K562 (cell line): Measurements from ENCODE around the gene MAP2K7. TPM values are rescaled to one million over a fixed set of nuclear protein-coding genes. Genes with fewer than 3 reads are reported as not detected.

ENCODE experiments used
- ATAC-seq: fragments of 200-7000 bp; cut with Tn5 transposase; 3 replicates; pipeline ENCODE4 v1.9.1; 2020; ENCODE audit warnings: moderate library complexity
- BruUV-seq: library from RNA; stranded (reverse); fragments of 400-500 nt; replicated peaks from 2 replicates; lab custom pipeline; 2021; lab: Mats Ljungman, UMichigan
- CTCF ChIA-PET: fragments of 300-600 bp; formaldehyde crosslinking; extraction: SDS; loops from one replicate; lab custom pipeline; 2021; ENCODE audit warnings: low intra/inter-chr PET ratio; lab: Yijun Ruan, JAX
- POLR2A ChIA-PET: fragments of 300-600, 350-650 bp; sonication (Branson Sonifier 250); formaldehyde crosslinking; extraction: SDS; loops from one replicate; lab custom pipeline; 2021; ENCODE audit warnings: antibody characterized with exemption, inconsistent platforms; lab: Yijun Ruan, JAX
- DNase-seq, 4 experiments: peaks; one replicate each; pipeline versions ENCODE4 v3.0.0 to v3.0.0-alpha.2; 2011 to 2018; ENCODE audit warnings: low spot score in 3 of 4, mixed read lengths in 3 of 4; ENCODE audit errors: extremely low read depth in 1 of 4
- FAIRE-seq: peaks from 2 replicates; lab custom pipeline; 2011; peaks lifted over from hg19 to GRCh38; lab: Jason Lieb, UNC
- H2AFZ ChIP-seq: 2 replicates; pipeline ENCODE4 v1.6.0; 2011; ENCODE audit warnings: low read depth, low read length, control low read depth, inconsistent platforms
- H3K27ac ChIP-seq: fragments of 200-600 bp; 3 replicates; pipeline ENCODE4 v1.8.0; 2011; ENCODE audit warnings: low read depth, mild to moderate bottlenecking, control low read depth, inconsistent platforms, low read length, moderate library complexity, mixed read lengths; ENCODE audit errors: extremely low read depth
- H3K27me3 ChIP-seq, 2 experiments: fragments of 300-600 bp in 1 of 2; 2 replicates in 1 of 2; 3 replicates in 1 of 2; pipeline versions ENCODE4 v1.6.0 to v1.8.0; 2011; ENCODE audit warnings: inconsistent platforms in 2 of 2, low read length in 2 of 2, mild to moderate bottlenecking in 1 of 2, mixed read lengths in 1 of 2, moderate library complexity in 1 of 2; ENCODE audit not compliant: control insufficient read depth in 2 of 2, insufficient read depth in 2 of 2
- H3K36me3 ChIP-seq: fragments of 300-600 bp; 3 replicates; pipeline ENCODE4 v1.8.0; 2011; ENCODE audit warnings: mild to moderate bottlenecking, low read length, inconsistent platforms; ENCODE audit not compliant: control insufficient read depth, insufficient read depth
- H3K4me1 ChIP-seq, 2 experiments: fragments of 200-600 bp in 1 of 2; replicated peaks in 1 of 2; 2 replicates in 1 of 2; 3 replicates in 1 of 2; pipeline versions ENCODE4 v1.5.1 to v1.8.0; 2011; ENCODE audit warnings: inconsistent platforms in 2 of 2, low read length in 2 of 2, mild to moderate bottlenecking in 1 of 2, mixed read lengths in 1 of 2, moderate library complexity in 1 of 2; ENCODE audit not compliant: control insufficient read depth in 2 of 2, insufficient read depth in 2 of 2
- H3K4me2 ChIP-seq: 2 replicates; pipeline ENCODE4 v1.6.1; 2011; ENCODE audit warnings: low read length, control low read depth, inconsistent platforms, mixed read lengths; ENCODE audit not compliant: insufficient read depth
- H3K4me3 ChIP-seq: fragments of 200-600 bp; sonication (generic), shearing (Covaris generic); 2 replicates; pipeline ENCODE4 v1.5.1; 2016; ENCODE audit warnings: control low read depth, inconsistent platforms
- H3K79me2 ChIP-seq: fragments of 200-600 bp; 3 replicates; pipeline ENCODE4 v1.8.0; 2011; ENCODE audit warnings: low read length, inconsistent platforms; ENCODE audit not compliant: control insufficient read depth, insufficient read depth
- H3K9ac ChIP-seq, 2 experiments: 2 replicates each; pipeline versions ENCODE4 v1.6.0 to v1.6.1; 2011; ENCODE audit warnings: low read depth in 2 of 2, low read length in 2 of 2, control low read depth in 1 of 2, inconsistent platforms in 1 of 2, mild to moderate bottlenecking in 1 of 2, mixed read lengths in 1 of 2; ENCODE audit not compliant: insufficient read depth in 1 of 2
- H3K9me1 ChIP-seq: one replicate; pipeline ENCODE4 v1.6.0; 2011; ENCODE audit warnings: inconsistent platforms, mild to moderate bottlenecking, low read length, moderate library complexity; ENCODE audit not compliant: control insufficient read depth, insufficient read depth
- H3K9me3 ChIP-seq: replicated peaks from 2 replicates; pipeline ENCODE4 v1.5.1; 2011; ENCODE audit warnings: low read depth, low read length, inconsistent platforms; ENCODE audit not compliant: control insufficient read depth, insufficient read depth
- H4K20me1 ChIP-seq: replicated peaks from 2 replicates; pipeline ENCODE4 v1.6.1; 2011; ENCODE audit warnings: low read length, inconsistent platforms, mixed read lengths; ENCODE audit not compliant: control insufficient read depth, insufficient read depth
- CC2D1A ChIP-seq: fragments of 450-650 bp; IDR thresholded peaks from 2 replicates; pipeline ENCODE4 v1.6.1; 2017; ENCODE audit warnings: mild to moderate bottlenecking
- ZNF224 ChIP-seq: sonication (generic); formaldehyde crosslinking; IDR thresholded peaks from 2 replicates; pipeline ENCODE4 v1.8.0; 2022; ENCODE audit warnings: mild to moderate bottlenecking, missing genetic modification reagents
- WGBS: fragments of 100-300 bp; shearing (Covaris generic); methylation state at CpG from one replicate; pipeline ENCODE4 v1.1.6; 2016; ENCODE audit warnings: low coverage, mixed read lengths; ENCODE audit not compliant: insufficient coverage; ENCODE audit errors: missing lambda C conversion rate; 5-methylcytosine and 5-hydroxymethylcytosine counted together
- in situ Hi-C: fragments of 300-500 bp; cut with MboI; formaldehyde crosslinking; loops from 4 replicates; pipeline ENCODE4 v1.15.0; 2018; ENCODE audit warnings: inconsistent platforms, mixed read lengths
- intact Hi-C: fragments of 100-400 bp; cut with micrococcal nuclease; formaldehyde crosslinking; loops from 2 replicates; pipeline ENCODE4 v1.14.2; 2022
- polyA plus RNA-seq, 8 experiments: library from polyadenylated mRNA; depleted of rRNA in 4 of 8; stranded (reverse) in 5 of 8; unstranded in 3 of 8; fragments of >200 nt; fragmentation: Nextera tagmentation in 2 of 8; fragmentation: Illumina TruSeq in 1 of 8; extraction: Ambion mirVana in 2 of 8; extraction: Trizol in 1 of 8; gene quantifications; 2 replicates each; pipeline versions ENCODE4 v1.2.1 to v1.2.3, GENCODE V29; 2011 to 2014; ENCODE audit warnings: inconsistent platforms in 1 of 8, missing spikeins in 1 of 8
- total RNA-seq, 7 experiments: library from RNA; depleted of rRNA in 6 of 7; stranded (reverse); fragments of >200 nt in 6 of 7; fragmentation: Illumina TruSeq in 2 of 7; extraction: Trizol in 2 of 7; gene quantifications; 2 replicates each; pipeline versions ENCODE4 v1.2.1 to v1.2.3, GENCODE V29; 2011 to 2021; ENCODE audit warnings: low replicate concordance in 1 of 7
- TF ChIP-seq, protein P1 (sequence below), 2 experiments: fragments of 450-650 bp; IDR thresholded peaks; 2 replicates each; pipeline ENCODE4 v1.6.1; 2016; ENCODE audit warnings: mild to moderate bottlenecking in 2 of 2, borderline replicate concordance in 1 of 2, low read depth in 1 of 2, moderate library complexity in 1 of 2
- TF ChIP-seq, protein P2 (sequence below): fragments of 450-650 bp; IDR thresholded peaks from 2 replicates; pipeline ENCODE4 v1.6.1; 2017; ENCODE audit warnings: antibody characterized with exemption

MAP2K7 gene
- total and polyA plus RNA-seq, 9 of the 15 experiments (the other 6 are each of a cell fraction or from before 2014, with no cell fraction given): 0.51 to 45.8 (median 14.1) TPM

DNA sequence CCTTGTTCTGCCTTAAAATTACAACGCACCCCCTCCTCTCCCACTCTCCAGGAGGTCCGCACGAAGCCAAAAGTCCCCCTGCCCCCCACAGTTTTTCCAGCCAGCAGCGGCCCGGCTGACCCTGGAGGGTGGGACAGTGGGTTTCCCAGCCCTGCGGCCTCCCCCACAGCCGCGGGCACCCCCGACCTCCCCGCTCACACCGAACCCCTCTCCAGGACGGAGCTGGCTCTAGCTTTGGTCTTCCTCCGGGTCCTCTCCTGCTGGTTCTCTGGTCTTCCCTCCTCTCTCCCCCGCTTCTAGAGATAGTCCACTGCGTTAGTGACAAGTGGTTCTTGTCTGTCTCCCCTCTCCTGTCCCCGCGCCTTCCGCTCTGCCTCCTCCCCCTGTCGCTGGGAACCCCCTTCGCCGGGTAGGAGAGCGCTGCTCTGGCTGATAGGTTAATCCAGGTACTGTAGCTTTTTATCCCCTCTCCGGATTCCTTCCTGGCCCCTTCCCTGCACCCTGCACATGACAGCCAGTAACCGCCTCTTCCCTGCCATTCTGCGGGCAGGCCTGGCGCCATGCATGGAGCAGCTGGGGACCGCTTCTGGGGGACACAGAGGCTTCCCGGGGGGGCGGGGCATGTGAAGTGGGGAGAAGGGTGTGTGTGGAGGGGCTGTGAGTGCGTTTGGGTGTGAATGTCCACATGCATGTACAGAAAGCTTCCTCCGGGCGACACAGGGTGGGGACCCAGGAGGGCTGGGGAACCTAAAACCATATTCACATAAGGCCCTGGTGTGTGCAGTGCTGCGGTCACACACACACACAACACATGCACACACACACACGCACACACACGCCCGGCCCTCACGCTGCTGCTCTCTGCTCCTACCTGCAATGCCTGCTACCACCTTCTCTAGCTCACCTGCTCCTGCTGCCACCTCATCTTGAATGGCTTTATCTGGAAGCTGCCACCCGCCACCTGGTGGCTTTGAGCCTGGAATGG, 46.7 kb upstream of the MAP2K7 start:
- peaks cover 22 to 78% of the 10 kb centered on the region in 2 experiments for H3K4me1 ChIP-seq
- no peaks in the 10 kb centered on the region for H3K79me2 ChIP-seq
- no peaks in the 10 kb centered on the region for H3K9me3 ChIP-seq
- no peaks in the 10 kb centered on the region for H3K36me3 ChIP-seq
- peak overlapping the region in 1 of 2 experiments; percentile 88; a peak in 2 of 4 replicates for H3K9ac ChIP-seq
- H3K4me3 ChIP-seq: no peak overlapping the region
- no peak for DNase-seq
- H4K20me1 ChIP-seq: peaks cover 4% of the 10 kb centered on the region; the same call in 1 of the 2 replicates
- H3K27ac ChIP-seq: peak overlapping the region; percentile 66; the same call in 1 of the 3 replicates
- H3K9me1 ChIP-seq: peaks cover 6% of the 10 kb centered on the region
- no peak overlapping the region for H3K4me2 ChIP-seq
- in situ Hi-C loops (no loop called here), intact Hi-C loops (no loop called here)
- TF ChIP-seq, protein P1, sequence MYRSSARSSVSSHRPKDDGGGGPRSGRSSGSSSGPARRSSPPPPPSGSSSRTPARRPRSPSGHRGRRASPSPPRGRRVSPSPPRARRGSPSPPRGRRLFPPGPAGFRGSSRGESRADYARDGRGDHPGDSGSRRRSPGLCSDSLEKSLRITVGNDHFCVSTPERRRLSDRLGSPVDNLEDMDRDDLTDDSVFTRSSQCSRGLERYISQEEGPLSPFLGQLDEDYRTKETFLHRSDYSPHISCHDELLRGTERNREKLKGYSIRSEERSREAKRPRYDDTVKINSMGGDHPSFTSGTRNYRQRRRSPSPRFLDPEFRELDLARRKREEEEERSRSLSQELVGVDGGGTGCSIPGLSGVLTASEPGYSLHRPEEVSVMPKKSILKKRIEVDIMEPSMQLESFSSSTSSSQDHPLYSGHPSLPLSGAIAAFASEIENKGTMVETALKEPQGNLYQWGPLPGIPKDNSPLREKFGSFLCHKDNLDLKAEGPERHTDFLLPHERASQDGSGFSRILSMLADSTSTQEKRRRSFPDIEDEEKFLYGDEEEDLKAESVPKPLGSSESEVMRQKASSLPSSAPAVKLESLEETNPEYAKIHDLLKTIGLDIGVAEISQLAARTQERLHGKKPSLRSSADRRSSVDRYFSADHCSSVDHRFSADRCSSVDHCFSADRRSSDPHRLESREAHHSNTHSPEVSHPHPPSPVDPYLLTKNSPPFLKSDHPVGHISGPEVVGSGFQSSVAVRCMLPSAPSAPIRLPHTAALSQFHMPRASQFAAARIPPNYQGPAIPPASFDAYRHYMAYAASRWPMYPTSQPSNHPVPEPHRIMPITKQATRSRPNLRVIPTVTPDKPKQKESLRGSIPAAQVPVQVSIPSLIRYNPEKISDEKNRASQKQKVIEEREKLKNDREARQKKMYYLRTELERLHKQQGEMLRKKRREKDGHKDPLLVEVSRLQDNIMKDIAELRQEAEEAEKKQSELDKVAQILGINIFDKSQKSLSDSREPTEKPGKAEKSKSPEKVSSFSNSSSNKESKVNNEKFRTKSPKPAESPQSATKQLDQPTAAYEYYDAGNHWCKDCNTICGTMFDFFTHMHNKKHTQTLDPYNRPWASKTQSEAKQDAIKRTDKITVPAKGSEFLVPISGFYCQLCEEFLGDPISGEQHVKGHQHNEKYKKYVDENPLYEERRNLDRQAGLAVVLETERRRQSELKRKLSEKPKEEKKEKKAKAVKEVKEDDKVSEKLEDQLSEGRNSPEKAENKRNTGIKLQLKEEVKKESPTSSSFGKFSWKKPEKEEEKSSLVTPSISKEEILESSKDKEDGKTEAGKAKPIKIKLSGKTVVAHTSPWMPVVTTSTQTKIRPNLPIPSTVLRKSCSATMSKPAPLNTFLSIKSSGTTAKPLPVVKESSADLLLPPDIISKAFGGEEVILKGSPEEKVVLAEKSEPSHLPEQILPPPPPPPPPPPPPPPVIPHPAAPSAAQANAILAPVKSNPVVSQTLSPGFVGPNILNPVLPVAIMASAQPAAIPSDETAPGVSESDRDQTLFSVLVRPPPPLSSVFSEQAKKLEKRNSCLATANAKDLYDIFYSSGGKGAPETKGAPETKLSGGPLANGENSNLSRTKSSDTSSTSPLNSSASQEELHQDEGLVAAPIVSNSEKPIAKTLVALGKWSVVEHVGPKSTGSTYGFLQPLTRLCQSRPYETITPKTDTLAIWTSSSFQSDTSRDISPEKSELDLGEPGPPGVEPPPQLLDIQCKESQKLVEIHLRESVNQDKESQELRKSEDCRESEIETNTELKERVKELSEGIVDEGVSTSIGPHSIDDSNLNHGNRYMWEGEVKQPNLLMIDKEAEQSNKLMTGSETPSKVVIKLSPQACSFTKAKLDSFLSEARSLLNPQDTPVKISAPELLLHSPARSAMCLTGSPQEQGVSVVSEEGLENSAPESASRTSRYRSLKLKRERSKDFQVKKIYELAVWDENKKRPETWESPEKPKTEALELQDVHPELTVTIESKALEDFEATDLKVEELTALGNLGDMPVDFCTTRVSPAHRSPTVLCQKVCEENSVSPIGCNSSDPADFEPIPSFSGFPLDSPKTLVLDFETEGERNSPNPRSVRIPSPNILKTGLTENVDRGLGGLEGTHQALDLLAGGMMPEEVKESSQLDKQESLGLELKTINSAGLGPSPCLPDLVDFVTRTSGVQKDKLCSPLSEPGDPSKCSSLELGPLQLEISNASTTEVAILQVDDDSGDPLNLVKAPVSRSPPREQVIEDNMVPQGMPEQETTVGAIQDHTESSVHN (IDR thresholded peaks at IDR 0.05; ENCODE audit: borderline replicate concordance in 1 of 2, low read depth in 1 of 2): no peak
- TF ChIP-seq, protein P2, sequence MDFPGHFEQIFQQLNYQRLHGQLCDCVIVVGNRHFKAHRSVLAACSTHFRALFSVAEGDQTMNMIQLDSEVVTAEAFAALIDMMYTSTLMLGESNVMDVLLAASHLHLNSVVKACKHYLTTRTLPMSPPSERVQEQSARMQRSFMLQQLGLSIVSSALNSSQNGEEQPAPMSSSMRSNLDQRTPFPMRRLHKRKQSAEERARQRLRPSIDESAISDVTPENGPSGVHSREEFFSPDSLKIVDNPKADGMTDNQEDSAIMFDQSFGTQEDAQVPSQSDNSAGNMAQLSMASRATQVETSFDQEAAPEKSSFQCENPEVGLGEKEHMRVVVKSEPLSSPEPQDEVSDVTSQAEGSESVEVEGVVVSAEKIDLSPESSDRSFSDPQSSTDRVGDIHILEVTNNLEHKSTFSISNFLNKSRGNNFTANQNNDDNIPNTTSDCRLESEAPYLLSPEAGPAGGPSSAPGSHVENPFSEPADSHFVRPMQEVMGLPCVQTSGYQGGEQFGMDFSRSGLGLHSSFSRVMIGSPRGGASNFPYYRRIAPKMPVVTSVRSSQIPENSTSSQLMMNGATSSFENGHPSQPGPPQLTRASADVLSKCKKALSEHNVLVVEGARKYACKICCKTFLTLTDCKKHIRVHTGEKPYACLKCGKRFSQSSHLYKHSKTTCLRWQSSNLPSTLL: 0 out of 2 replicates have a peak, but pooled peaks have one; percentile 55
- TF ChIP-seq CC2D1A: peak; percentile 29; the same call in 1 of the 2 replicates
- no peak for TF ChIP-seq ZNF224
- TF ChIP-seq, all 486 proteins: peak for 2
- no TSS peak for BruUV-seq
- POLR2A ChIA-PET: interaction anchor here (0.5 to 2.9 kb wide), 7 partner anchors 10 to 136 kb away, joined by 3 to 14 read pairs (median 3); partner anchors contain the start of gene MAP2K7
- CTCF ChIA-PET: no interaction called here
- FAIRE-seq: no peak
- ATAC-seq: no peak
- Histone ChIP-seq H2AFZ (peak overlapping the region; percentile 63), H3K27me3 (peaks cover 0 to 2% of the 10 kb centered on the region in 2 experiments; a peak in 1 of 5 replicates)
- WGBS: 51% methylated on average over 29 of the region's 38 CpGs
